Measurements from ENCODE around the gene CUL5.
"Not testable (repeated sequence)": the region's sequence is repeated elsewhere in the genome, so short reads cannot be mapped to it uniquely, and the experiment has no call there.

CUL5 gene

DNA sequence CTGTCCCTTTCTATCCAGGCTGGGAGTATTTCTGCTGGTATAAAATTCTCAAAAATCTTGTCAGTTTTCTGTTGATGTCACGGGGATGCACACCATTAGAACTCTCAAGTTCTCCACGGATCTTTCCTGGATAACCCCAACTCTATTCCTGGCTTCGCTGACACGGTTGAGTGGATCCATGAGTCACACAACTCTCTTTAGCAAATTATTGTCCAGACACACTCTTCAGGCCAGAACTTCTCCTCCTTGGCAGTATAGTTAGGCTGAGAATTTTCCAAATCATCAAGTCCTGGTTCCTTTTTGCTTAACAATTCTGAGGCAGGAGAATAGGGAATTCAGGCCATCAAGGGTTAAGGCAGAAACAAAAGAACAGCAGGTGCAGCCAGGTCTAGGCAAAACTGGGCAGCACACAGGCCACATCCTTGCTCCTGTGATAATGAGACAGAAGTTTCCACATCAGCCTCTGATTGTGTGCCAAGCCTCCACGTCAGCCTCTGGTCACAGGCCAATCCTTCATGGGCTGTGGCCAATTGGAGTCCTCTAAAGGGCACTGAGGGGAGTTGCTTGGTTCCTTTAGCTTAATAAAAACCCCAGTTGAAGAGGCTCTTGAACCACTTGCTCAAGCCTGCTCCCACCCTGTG, 106.9 kb downstream of the CUL5 start:
- DNase-seq (ENCODE audit: low spot score) = peak; percentile 50

DNA sequence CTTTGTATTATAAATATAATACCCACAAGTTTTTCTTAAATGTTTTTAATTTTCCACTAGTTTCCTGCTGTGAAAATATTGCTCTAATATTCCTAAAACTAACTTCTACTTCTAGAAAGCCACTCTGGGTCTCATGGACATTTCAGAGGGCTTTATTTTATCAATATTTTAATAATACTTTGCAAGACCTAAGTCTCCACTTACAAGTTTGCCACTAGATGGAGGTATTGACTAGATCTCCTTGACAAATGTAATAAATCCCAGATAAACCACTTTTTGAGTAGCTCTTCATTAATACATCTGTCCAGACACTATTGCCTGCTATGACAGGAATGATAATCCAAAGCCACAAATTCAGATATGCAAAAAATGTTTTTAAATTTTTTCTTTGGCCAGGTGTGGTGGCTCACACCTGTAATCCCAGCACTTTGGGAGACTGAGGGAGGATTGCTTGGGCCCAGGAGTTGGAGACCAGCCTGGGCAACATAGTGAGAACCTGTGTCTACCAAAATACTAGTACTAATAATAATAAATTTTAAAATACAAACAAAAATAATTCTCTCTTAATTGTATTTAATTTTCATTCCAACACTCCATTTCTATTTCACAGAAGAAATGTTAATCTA, 109.2 kb downstream of the CUL5 start:
- peak; percentile 47 for DNase-seq (ENCODE audit: low spot score)

DNA sequence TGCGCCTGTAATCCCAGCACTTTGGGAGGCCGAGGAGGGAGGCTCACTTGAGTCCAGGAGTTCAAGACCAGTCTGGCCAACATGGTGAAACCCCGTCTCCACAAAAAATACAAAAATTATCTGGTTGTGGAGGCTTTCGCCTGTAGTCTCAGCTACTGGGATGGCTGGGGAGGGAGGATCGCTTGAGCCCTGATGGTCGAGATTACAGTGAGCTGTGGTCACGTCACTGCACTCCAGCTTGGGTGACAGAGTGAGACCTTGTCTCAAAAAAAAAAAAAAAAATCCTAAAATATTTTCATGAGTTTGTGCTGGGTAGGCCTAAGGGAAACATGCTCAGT, 112.2 kb downstream of the CUL5 start:
- DNase-seq (ENCODE audit: low spot score) = not testable (repeated sequence)

DNA sequence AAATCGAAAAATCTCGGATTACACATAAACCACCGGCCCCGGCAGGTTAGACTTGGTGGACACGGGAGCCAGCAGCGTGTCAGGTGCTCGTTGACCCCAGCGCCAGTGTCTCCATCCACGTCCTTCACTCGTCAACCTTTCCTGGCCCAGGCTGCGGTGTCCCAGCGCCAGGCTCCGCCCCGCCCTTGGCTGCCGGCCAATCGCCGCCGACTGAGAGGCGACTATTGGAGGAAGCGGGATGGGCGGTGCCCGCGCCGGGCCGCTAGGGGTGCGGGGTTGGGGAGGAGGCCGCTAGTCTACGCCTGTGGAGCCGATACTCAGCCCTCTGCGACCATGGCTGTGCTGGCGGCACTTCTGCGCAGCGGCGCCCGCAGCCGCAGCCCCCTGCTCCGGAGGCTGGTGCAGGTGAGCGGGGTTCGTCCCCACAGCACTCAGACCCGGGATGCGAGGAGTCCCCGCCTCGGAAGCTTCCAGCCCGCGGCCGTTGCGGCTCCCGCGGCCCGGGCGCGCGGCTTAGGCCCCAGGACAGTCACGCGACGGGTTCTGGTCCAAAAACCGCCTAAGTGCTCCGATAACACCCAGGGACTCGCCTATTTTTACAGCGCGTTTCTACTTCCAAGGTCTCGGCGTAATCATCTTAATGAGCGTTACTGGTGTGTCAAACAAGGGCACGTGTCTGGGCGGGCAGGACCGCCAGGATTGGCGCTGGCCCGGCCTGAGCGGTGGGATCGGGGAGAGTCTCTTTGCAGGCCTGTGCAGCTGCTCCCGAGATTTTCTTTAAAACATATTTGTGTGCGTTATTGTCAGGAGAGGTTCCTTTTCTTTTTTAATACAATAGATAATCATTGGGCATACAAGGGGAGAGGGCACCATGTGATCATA, 112.8 kb downstream of the CUL5 start, which contains the start of gene ACAT1:
TSS of gene ACAT1 (plus strand) at position 294 of the 882 bp plus-strand sequence. CDS start at position 334, 40 bp downstream.
- DNase-seq (ENCODE audit: low spot score) = peak; percentile 92

DNA sequence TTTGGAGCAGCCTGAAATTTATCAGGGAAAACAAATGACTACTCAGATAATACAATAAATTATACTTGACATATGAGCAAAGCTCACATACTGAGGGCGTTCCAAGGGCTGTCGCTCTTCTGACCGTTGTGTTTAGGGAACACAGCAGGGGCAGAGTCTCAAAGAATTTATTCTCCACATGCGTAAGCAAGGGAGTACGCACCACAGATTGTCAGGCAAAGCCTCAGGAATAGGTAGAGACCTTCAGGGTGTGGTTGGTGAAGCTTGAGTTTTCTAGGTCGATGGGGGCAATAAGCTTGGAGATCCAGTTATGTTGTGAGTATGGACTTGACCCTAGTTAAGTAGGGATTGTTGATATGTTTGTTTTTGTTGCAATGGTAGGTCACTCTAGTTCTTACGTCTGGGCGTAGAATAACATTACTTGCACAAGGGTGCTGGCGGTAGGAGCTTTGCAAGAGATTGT, 113.5 kb downstream of the CUL5 start:
- DNase-seq (ENCODE audit: low spot score) = peak; percentile 53

DNA sequence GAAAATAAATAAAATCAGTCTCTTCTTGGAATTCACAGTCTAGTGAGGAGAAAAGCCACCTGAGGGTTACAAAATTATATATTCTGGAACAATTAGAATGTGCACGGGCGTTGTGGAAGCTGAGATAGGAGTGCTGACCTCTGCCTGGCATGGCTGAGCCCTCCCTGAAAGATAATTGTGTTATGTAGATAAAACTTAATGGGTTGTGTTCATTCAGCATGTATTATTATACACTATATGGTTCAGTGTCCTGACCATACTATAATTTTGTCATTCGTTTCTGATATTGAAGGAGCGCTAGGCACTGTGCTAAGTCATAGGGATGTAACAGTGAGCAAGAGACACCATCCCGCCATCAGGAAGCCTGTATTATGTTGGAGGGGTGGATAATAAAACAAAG, 116.4 kb downstream of the CUL5 start:
- no peak for DNase-seq (ENCODE audit: low spot score)

DNA sequence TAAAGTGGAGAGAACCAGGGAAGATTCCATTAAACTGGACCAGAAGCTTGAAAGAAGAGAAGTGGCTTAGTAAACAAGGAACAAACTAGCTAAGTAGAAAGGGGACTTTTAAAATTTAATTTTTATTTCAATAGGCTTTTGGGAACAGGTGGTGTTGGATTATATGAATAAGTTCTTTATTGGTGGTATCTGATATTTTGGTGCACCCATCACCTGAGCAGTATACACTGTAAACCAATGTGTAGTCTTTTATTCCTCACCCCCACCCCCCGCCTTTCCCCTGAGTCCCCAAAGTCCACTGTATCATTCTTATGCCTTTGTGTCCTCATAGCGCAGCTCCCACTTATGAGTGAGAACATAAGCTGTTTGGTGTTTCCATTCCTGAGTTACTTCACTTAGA, 120.1 kb downstream of the CUL5 start:
- no peak for DNase-seq (ENCODE audit: low spot score)

DNA sequence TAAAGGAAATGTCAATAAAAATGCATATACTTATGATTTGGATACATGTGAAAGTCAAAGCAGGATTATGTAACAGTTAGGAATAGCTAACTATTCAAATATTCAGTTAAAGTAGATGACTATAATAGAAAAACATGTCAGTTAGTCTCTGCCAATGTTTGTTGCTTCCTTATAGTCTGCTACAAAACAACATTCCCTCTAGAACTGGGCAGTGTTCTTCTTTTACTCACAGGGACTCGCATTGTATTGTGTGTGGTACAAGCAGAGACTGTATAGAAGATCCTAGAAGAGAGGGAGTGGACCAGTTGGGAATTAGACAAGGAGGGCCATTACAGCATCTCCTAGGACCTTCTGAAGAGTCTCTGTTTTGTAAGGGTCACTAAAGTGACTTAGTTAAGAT, 123.3 kb downstream of the CUL5 start:
- DNase-seq (ENCODE audit: low spot score) = no peak

DNA sequence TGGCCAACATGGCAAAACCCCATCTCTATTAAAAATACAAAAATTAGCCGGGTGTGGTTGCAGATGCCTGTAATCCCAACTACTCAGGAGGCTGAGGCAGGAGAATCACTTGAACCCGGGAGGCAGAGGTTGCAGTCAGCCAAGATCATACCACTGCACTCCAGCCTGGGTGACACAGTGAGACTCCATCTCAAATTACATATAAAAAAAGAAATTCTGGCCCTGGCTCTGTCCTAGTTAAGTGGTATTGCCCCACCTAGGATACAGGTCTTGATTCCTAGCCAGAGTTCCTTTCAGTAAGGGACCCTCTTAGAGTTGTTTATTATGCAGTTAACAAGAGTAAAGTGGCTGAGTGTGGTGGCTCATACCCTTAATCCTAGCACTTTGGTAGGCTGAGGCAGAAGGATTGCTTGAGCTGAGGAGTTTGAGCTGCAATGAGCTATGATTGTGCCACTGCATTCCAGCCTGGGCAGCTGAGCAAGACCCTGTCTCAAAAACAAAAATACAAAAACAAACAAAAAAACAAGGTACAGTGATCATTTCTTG, 124.4 kb downstream of the CUL5 start:
- DNase-seq (ENCODE audit: low spot score) = not testable (repeated sequence)

DNA sequence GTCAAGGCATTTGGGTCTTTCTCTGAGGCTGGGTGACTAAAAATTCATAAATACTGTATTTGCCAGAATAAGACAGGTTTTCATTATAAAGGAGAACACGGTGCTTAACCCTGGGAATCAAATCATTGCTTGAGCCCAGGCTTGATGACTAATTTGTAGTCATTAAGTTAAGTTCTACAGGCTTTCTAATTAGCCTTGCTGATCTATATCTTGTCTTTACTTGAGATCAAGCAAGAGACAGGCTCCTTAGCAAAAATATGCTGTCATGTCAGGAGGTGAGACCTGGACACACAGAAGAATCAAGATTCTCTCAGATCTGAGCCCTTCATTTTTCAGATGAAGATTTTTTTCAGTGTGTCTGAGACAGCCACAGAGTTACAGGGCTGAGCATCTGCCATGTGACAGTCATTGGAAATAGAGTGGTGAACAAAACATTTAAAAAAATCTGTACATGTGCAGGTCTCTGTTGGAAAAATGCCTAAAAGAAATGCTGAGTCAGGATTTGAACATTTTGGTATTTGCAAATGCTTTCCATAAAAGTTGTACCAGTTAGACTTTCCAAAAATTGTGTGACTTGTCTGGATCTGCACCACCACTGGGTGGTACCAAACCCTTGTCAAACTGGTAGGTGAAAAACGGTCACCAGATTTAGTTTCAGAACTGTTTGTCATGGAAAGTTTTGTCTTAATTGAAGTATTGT, 127.3 kb downstream of the CUL5 start:
- no peak for DNase-seq (ENCODE audit: low spot score)

DNA sequence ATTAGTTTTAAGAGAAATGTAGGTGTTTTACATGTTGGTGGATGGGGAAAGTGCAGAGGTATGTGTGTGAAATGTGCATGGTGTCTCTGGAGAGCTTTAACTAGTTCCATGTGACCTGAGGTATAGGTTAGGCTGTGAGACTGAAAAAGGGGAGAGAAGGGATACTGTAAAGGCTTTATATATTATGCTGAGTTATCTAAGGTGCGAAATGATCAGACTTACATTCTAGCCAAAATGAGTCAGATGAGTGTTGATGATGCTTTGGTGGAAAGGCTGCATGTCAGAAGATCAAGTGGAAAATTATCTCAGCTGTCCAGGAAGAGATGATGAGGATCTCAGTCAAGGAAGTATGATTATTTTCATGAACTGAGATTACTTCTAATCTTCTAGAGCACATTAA, 128.5 kb downstream of the CUL5 start:
- no peak for DNase-seq (ENCODE audit: low spot score)

DNA sequence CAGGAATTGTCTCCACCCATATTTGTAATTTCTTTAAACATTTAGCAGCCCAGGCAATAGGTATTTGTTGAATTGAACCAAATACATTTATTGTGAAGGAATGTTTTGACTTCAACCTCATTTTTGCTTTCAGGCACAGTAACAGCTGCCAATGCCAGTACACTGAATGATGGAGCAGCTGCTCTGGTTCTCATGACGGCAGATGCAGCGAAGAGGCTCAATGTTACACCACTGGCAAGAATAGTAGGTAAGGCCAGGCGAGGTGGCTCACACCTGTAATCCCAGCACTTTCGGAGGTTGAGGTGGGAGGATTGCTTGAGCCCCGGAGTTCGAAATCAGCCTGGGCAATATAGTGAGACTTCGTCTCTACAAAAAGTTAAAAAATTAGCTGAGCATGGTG, 133.6 kb downstream of the CUL5 start:
- no peak for DNase-seq (ENCODE audit: low spot score)

DNA sequence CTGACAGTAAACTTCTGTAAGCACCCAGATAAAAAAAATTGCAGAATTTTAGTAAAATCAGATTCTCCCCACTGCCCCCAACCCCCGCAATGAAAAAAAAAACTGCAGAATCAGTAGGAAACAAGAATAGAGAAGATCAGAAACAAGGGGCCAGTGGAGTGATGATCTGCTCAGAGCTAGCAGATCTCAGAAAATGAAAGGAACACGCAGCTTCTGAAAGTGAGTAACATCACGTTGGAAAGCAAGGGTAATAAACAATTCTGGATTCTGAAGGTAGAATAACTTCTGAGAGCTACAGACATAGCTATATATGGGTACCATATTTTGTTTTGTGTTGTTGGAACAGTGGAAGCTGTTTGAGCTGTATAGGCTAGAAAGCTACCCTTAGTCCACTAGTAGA, 135.9 kb downstream of the CUL5 start:
- DNase-seq (ENCODE audit: low spot score) = no peak

DNA sequence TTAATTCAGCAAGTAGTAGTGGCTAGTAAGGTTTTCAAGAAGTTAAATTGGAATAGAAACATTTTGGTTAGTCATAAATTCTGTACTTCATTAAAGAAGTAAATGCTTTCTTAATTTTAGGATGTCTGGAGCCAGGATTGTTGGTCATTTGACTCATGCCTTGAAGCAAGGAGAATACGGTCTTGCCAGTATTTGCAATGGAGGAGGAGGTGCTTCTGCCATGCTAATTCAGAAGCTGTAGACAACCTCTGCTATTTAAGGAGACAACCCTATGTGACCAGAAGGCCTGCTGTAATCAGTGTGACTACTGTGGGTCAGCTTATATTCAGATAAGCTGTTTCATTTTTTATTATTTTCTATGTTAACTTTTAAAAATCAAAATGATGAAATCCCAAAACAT, 138.5 kb downstream of the CUL5 start:
- no peak for DNase-seq (ENCODE audit: low spot score)

DNA sequence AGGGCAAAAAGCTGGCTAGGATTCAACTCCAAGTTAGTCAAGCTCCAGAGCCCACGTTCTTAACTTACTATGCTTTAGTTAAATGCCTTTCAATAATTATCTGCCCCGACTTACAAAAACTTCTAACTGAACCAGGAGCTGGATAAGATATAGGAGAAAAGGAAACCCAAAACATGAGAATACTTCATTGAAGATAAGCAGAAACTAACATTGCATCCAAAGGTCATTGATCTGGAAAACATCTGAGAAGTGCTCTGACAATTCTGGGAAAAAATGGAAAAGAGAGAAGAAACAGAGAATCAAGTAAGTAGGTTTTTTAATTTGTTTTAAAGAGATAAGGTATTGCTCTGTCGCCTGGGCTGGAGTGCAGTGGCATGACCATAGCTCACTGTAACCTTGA, 139.9 kb downstream of the CUL5 start:
- no peak for DNase-seq (ENCODE audit: low spot score)

DNA sequence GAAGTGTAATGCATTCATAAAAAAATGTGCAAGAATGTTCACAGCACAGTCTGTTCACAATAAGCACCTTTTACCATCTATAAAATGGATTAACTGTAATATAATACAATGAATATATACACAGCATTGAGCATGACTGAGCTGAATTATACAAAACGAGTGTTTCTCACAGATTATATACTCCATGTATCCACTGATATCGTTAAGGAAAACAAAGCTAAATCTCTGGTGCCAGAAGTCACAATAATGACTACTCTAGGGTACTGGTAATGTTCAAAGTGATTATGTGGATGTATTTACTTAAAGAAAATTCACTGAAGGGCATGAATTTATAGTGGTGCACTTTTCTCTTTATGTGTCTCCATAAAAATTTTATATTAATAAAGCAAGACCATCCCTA, 145.9 kb downstream of the CUL5 start:
- no peak for DNase-seq (ENCODE audit: low spot score)

All from cerebellar cortex (tissue), 1 donor.